ENCODE measurements around the gene LIPF.

GRCh38 chr10:88707429-88708155 is 43.4 kb downstream of the LIPF start:
- TF ChIP-seq CTCF (conservative IDR thresholded peaks at IDR 0.05 in 1 of 2, IDR thresholded peaks at IDR 0.05 in 1 of 2; ENCODE audit: extremely low read depth in 1 of 2, insufficient read depth in 1 of 2, low read depth in 1 of 2, low read length in 2 of 2) (no peak), EZH2 (IDR thresholded peaks at IDR 0.05; ENCODE audit: borderline replicate concordance, low read length) (no peak)

Data from mammary epithelial cell (primary cell).